Progenitor cell of endocrine pancreas (in vitro differentiated cells): ENCODE data around the gene NSL1. TPM values are rescaled to one million over a fixed set of nuclear protein-coding genes. Genes with fewer than 3 reads are reported as not detected.

ENCODE experiments used
- total RNA-seq: library from RNA; stranded (reverse); gene quantifications from 2 replicates; pipeline ENCODE4 v1.2.1, GENCODE V29; 2021

The NSL1 gene
- total RNA-seq, 1 donor from 2014 or later: 41.1 TPM

Other genes with a start within 250 kb of the NSL1 start
- gene ATF3, start 183.0 kb downstream of the NSL1 start, total RNA-seq: 14.6 and 18.2 TPM in 2 replicates
- gene BATF3, start 91.9 kb downstream of the NSL1 start, total RNA-seq: 0.53 and 0.55 TPM in 2 replicates
- gene TATDN3, start 117 bp upstream of the NSL1 start, total RNA-seq: 12.1 and 15.0 TPM in 2 replicates
- gene SPATA45, start 55.9 kb upstream of the NSL1 start, total RNA-seq: 0.69 TPM in 1 of 2 replicates, not detected in the other
- gene FLVCR1, start 66.5 kb upstream of the NSL1 start, total RNA-seq: 27.0 and 31.4 TPM in 2 replicates
- 15.8 and 17.8 TPM in 2 replicates for gene VASH2, start 158.8 kb upstream of the NSL1 start, total RNA-seq
- gene ANGEL2, start 224.1 kb upstream of the NSL1 start, total RNA-seq: 50.3 and 50.6 TPM in 2 replicates